ENCODE measurements around the gene MAP3K3.

MAP3K3 gene

DNA sequence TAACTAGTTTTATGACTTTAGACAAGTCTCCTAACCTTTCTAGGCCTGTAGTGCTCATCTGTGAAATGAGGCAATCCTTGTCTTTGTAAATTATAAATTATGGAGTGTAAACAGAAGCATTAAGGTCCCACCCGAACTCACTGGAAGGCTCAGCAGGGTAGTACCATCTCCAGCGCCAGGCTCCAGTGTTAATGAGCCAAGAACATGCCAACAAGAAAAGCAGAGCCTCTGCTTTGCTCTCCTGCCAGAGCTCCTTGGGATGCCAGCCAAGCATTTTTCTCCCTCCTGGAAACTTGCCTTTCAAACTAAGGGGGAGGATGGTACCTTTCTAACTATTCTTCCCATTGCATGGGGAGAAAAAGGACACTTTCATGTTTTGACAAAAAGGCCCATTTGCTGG lies 62.8 kb downstream of the MAP3K3 start:
- H4K91ac ChIP-seq (ENCODE audit: low read length) = no peak overlapping the region
- DNase-seq = no peak
- WGBS = 91% methylated on average over 2 of the region's 2 CpGs
- H3K79me1 ChIP-seq (replicated peaks; ENCODE audit: low read length, poor library complexity, severe bottlenecking) = peaks cover 9% of the 10 kb centered on the region
- no peak overlapping the region for H3K27ac ChIP-seq (ENCODE audit: low read length, poor library complexity, severe bottlenecking)
- no peak overlapping the region for H2BK15ac ChIP-seq (ENCODE audit: low read depth, poor library complexity, severe bottlenecking)
- no peaks in the 10 kb centered on the region for H3K9me3 ChIP-seq (ENCODE audit: control insufficient read depth, low read length)
- no peak overlapping the region for H3K4ac ChIP-seq (ENCODE audit: low read depth in 1 of 2, low read length in 2 of 2)
- no peaks in the 10 kb centered on the region for H3K4me1 ChIP-seq (ENCODE audit: control insufficient read depth, insufficient read depth, low read depth, low read length)
- no peak overlapping the region for H3K9ac ChIP-seq (ENCODE audit: low read length)
- H3K18ac ChIP-seq (ENCODE audit: low read depth in 1 of 2, low read length in 2 of 2) = no peak overlapping the region
- no peak overlapping the region for H3K4me3 ChIP-seq (ENCODE audit: insufficient read depth in 1 of 2, low read depth in 1 of 2, low read length in 2 of 2)
- H2BK120ac ChIP-seq (ENCODE audit: low read depth, low read length) = no peak overlapping the region
- H2BK12ac ChIP-seq (ENCODE audit: low read length in 2 of 2) = no peak overlapping the region
- no peak overlapping the region for H3K23ac ChIP-seq (ENCODE audit: low read length in 2 of 2)
- no peak overlapping the region for H2BK5ac ChIP-seq (ENCODE audit: low read depth, low read length, poor library complexity, severe bottlenecking)
- no peaks in the 10 kb centered on the region for H3K27me3 ChIP-seq (ENCODE audit: control insufficient read depth in 1 of 2, insufficient read depth in 1 of 2, low read length in 2 of 2)
- peaks cover 40 to 82% of the 10 kb centered on the region in 2 experiments for H3K36me3 ChIP-seq (ENCODE audit: control insufficient read depth in 1 of 2, insufficient read depth in 2 of 2, low read depth in 1 of 2, low read length in 2 of 2)
- H3K4me2 ChIP-seq (ENCODE audit: low read length, poor library complexity, severe bottlenecking) = no peak overlapping the region
- H4K8ac ChIP-seq (ENCODE audit: low read length) = no peak overlapping the region
- H3K14ac ChIP-seq (ENCODE audit: low read length in 2 of 2) = no peak overlapping the region
- no peak overlapping the region for H2AFZ ChIP-seq (ENCODE audit: low read depth, low read length)
- H2AK5ac ChIP-seq (ENCODE audit: low read length, severe bottlenecking) = no peak overlapping the region

DNA sequence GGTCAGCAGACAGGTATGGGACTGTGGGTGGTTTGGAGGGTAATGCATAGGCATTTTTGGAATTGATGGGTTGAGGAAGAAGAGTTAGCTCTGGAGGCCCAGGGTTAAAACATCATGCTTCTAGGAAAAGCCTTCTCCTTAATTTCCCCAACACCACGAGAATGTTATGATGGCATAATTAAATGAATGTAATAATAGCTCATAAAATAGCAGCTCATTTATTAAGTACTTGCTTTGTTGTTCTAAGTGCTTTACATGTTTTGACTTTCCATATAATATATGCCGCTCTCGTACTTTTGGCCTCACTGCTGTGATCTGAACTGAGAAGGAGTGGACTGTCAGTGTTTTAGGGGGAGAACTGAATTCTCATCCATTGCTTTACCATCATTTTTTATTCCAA lies 63.4 kb downstream of the MAP3K3 start:
- no peak overlapping the region for H2BK15ac ChIP-seq (ENCODE audit: low read depth, poor library complexity, severe bottlenecking)
- no peak overlapping the region for H2BK12ac ChIP-seq (ENCODE audit: low read length in 2 of 2)
- H2AK5ac ChIP-seq (ENCODE audit: low read length, severe bottlenecking) = no peak overlapping the region
- no peak overlapping the region for H4K91ac ChIP-seq (ENCODE audit: low read length)
- no peak for DNase-seq
- peaks cover 45 to 82% of the 10 kb centered on the region in 2 experiments for H3K36me3 ChIP-seq (ENCODE audit: control insufficient read depth in 1 of 2, insufficient read depth in 2 of 2, low read depth in 1 of 2, low read length in 2 of 2)
- H2BK5ac ChIP-seq (ENCODE audit: low read depth, low read length, poor library complexity, severe bottlenecking) = no peak overlapping the region
- no peak overlapping the region for H3K23ac ChIP-seq (ENCODE audit: low read length in 2 of 2)
- H3K27ac ChIP-seq (ENCODE audit: low read length, poor library complexity, severe bottlenecking) = no peak overlapping the region
- no peak overlapping the region for H4K8ac ChIP-seq (ENCODE audit: low read length)
- H3K4me2 ChIP-seq (ENCODE audit: low read length, poor library complexity, severe bottlenecking) = no peak overlapping the region
- H3K14ac ChIP-seq (ENCODE audit: low read length in 2 of 2) = no peak overlapping the region
- no peak overlapping the region for H2AFZ ChIP-seq (ENCODE audit: low read depth, low read length)
- no peak overlapping the region for H3K9ac ChIP-seq (ENCODE audit: low read length)
- H3K9me3 ChIP-seq (ENCODE audit: control insufficient read depth, low read length) = no peaks in the 10 kb centered on the region
- no peak overlapping the region for H3K4ac ChIP-seq (ENCODE audit: low read depth in 1 of 2, low read length in 2 of 2)
- H3K79me1 ChIP-seq (replicated peaks; ENCODE audit: low read length, poor library complexity, severe bottlenecking) = peaks cover 9% of the 10 kb centered on the region
- no peaks in the 10 kb centered on the region for H3K4me1 ChIP-seq (ENCODE audit: control insufficient read depth, insufficient read depth, low read depth, low read length)
- H3K4me3 ChIP-seq (ENCODE audit: insufficient read depth in 1 of 2, low read depth in 1 of 2, low read length in 2 of 2) = no peak overlapping the region
- no peak overlapping the region for H2BK120ac ChIP-seq (ENCODE audit: low read depth, low read length)
- H3K18ac ChIP-seq (ENCODE audit: low read depth in 1 of 2, low read length in 2 of 2) = no peak overlapping the region
- no peaks in the 10 kb centered on the region for H3K27me3 ChIP-seq (ENCODE audit: control insufficient read depth in 1 of 2, insufficient read depth in 1 of 2, low read length in 2 of 2)
- WGBS = 92% methylated on average over 2 of the region's 3 CpGs

DNA sequence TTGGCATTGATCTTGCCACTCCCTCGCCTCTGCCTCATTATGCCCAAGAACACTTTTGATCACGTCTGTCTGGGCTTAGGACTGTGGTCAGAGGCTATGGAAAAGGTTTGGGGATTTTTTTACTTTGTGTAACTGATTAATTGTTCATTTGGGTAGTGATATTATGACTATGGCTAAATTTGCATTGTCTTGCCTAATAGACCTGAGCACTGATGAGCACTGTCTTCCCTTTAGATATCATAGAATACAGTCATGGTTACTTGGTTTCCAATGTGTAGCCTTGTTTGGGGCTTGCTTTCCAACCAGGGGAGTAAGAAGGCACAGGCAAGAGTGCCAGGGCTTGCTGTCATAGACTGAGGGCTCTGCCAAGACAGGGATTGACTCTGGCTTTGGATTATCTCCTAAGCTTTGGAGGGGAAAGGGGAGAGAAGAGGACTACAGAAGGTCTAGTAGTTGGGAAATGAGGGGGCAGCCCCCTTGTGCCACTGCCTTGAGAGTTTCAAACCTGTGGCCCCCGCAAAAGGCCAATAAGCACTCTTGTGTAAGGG lies 64.0 kb downstream of the MAP3K3 start:
- Histone ChIP-seq H2BK15ac (ENCODE audit: low read depth, poor library complexity, severe bottlenecking) (no peak overlapping the region), H3K79me1 (replicated peaks; ENCODE audit: low read length, poor library complexity, severe bottlenecking) (peaks cover 9% of the 10 kb centered on the region), H3K18ac (ENCODE audit: low read depth in 1 of 2, low read length in 2 of 2) (no peak overlapping the region), H2BK12ac (ENCODE audit: low read length in 2 of 2) (no peak overlapping the region), H3K36me3 (ENCODE audit: control insufficient read depth in 1 of 2, insufficient read depth in 2 of 2, low read depth in 1 of 2, low read length in 2 of 2) (peaks cover 51 to 86% of the 10 kb centered on the region in 2 experiments), H3K4me3 (ENCODE audit: insufficient read depth in 1 of 2, low read depth in 1 of 2, low read length in 2 of 2) (no peak overlapping the region), H3K14ac (ENCODE audit: low read length in 2 of 2) (no peak overlapping the region), H3K27ac (ENCODE audit: low read length, poor library complexity, severe bottlenecking) (no peak overlapping the region), H4K8ac (ENCODE audit: low read length) (no peak overlapping the region), H3K4ac (ENCODE audit: low read depth in 1 of 2, low read length in 2 of 2) (no peak overlapping the region), H4K91ac (ENCODE audit: low read length) (no peak overlapping the region), H3K23ac (ENCODE audit: low read length in 2 of 2) (no peak overlapping the region), H2AK5ac (ENCODE audit: low read length, severe bottlenecking) (no peak overlapping the region), H2AFZ (ENCODE audit: low read depth, low read length) (no peak overlapping the region), H2BK120ac (ENCODE audit: low read depth, low read length) (no peak overlapping the region), H3K9ac (ENCODE audit: low read length) (no peak overlapping the region), H3K27me3 (ENCODE audit: control insufficient read depth in 1 of 2, insufficient read depth in 1 of 2, low read length in 2 of 2) (no peaks in the 10 kb centered on the region), H3K9me3 (ENCODE audit: control insufficient read depth, low read length) (no peaks in the 10 kb centered on the region), H3K4me2 (ENCODE audit: low read length, poor library complexity, severe bottlenecking) (no peak overlapping the region), H2BK5ac (ENCODE audit: low read depth, low read length, poor library complexity, severe bottlenecking) (no peak overlapping the region), H3K4me1 (ENCODE audit: control insufficient read depth, insufficient read depth, low read depth, low read length) (no peaks in the 10 kb centered on the region)
- DNase-seq = no peak
- 96% methylated on average over 3 of the region's 3 CpGs for WGBS

DNA sequence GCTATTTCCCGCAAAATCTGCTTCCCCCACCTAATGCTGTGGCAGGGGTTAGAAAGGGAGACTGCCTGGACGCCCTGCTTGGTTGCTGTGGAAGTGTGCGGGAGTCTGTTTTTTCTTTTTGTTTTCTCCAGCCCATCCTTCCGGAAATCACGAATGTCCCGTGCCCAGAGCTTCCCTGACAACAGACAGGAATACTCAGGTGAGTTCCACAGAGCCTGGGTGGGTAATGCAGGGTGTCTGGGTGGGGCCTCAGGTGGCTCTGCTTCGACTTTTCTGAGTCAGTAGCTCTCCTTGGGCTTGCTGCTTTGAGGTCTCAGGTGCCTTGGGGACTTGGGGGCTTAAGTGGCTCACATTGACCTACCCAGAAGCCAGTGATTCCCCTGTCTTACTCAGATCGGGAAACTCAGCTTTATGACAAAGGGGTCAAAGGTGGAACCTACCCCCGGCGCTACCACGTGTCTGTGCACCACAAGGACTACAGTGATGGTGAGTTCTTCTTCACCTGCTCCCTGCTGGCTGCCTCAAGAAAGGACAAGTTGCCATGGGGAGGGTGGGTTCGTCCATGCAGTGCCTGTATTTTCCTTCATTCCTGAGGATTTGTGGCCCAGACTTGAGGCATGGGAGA lies 66.3 kb downstream of the MAP3K3 start:
- 96% methylated on average over 12 of the region's 12 CpGs for WGBS
- no peak overlapping the region for H3K4ac ChIP-seq (ENCODE audit: low read depth in 1 of 2, low read length in 2 of 2)
- no peak overlapping the region for H3K18ac ChIP-seq (ENCODE audit: low read depth in 1 of 2, low read length in 2 of 2)

More for the DNA sequence above, 66.3 kb downstream of the MAP3K3 start:
- no peak overlapping the region for H2BK5ac ChIP-seq (ENCODE audit: low read depth, low read length, poor library complexity, severe bottlenecking)
- no peaks in the 10 kb centered on the region for H3K9me3 ChIP-seq (ENCODE audit: control insufficient read depth, low read length)
- H3K4me1 ChIP-seq (ENCODE audit: control insufficient read depth, insufficient read depth, low read depth, low read length) = no peaks in the 10 kb centered on the region
- H3K4me2 ChIP-seq (ENCODE audit: low read length, poor library complexity, severe bottlenecking) = no peak overlapping the region
- no peak overlapping the region for H2AFZ ChIP-seq (ENCODE audit: low read depth, low read length)
- no peak overlapping the region for H2BK15ac ChIP-seq (ENCODE audit: low read depth, poor library complexity, severe bottlenecking)
- H2BK12ac ChIP-seq (ENCODE audit: low read length in 2 of 2) = no peak overlapping the region
- H3K14ac ChIP-seq (ENCODE audit: low read length in 2 of 2) = no peak overlapping the region
- peak overlapping the region in 1 of 2 experiments; percentile 9 for H3K23ac ChIP-seq (ENCODE audit: low read length in 2 of 2)
- no peak for DNase-seq
- no peak overlapping the region for H4K8ac ChIP-seq (ENCODE audit: low read length)
- no peak overlapping the region for H4K91ac ChIP-seq (ENCODE audit: low read length)
- no peak overlapping the region for H2AK5ac ChIP-seq (ENCODE audit: low read length, severe bottlenecking)
- H3K9ac ChIP-seq (ENCODE audit: low read length) = no peak overlapping the region
- H3K27ac ChIP-seq (ENCODE audit: low read length, poor library complexity, severe bottlenecking) = no peak overlapping the region
- peaks cover 4% of the 10 kb centered on the region for H3K79me1 ChIP-seq (replicated peaks; ENCODE audit: low read length, poor library complexity, severe bottlenecking)
- peaks cover 58 to 86% of the 10 kb centered on the region in 2 experiments for H3K36me3 ChIP-seq (ENCODE audit: control insufficient read depth in 1 of 2, insufficient read depth in 2 of 2, low read depth in 1 of 2, low read length in 2 of 2)
- no peak overlapping the region for H2BK120ac ChIP-seq (ENCODE audit: low read depth, low read length)
- H3K27me3 ChIP-seq (ENCODE audit: control insufficient read depth in 1 of 2, insufficient read depth in 1 of 2, low read length in 2 of 2) = no peaks in the 10 kb centered on the region
- no peak overlapping the region for H3K4me3 ChIP-seq (ENCODE audit: insufficient read depth in 1 of 2, low read depth in 1 of 2, low read length in 2 of 2)

All from mesenchymal stem cell (in vitro differentiated cells and primary cell).